Measurements from ENCODE around the gene GSG1L. TPM values are rescaled to one million over a fixed set of nuclear protein-coding genes. Genes with fewer than 3 reads are reported as not detected.
"Not testable (repeated sequence)": the region's sequence is repeated elsewhere in the genome, so short reads cannot be mapped to it uniquely, and the experiment has no call there.

The GSG1L gene
- total RNA-seq, 1 experiment from 2014 or later = not detected

DNA sequence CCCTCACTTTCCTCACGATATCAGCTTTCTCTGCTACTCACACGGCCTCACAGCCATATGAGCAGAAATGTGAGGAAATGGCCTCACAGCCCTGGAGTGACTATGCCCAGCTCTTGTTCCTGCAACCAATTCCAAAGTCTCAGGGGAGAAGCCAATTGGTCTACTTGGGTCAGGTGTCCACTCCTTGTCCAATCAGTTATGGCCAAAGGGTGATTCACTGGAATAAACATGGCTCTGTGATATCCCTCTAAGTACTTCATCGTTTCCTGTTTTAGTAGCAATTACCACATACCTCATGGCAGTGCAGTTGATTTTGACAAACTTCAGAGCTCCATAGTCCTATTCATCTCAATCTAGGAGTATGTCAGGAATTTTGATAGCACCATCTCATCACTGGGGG is 318.2 kb downstream of the GSG1L start:
- H3K36me3 Mint-ChIP-seq (ENCODE audit: insufficient read depth, unreplicated experiment) = peaks cover 6% of the 10 kb centered on the region
- TF ChIP-seq, protein P1, sequence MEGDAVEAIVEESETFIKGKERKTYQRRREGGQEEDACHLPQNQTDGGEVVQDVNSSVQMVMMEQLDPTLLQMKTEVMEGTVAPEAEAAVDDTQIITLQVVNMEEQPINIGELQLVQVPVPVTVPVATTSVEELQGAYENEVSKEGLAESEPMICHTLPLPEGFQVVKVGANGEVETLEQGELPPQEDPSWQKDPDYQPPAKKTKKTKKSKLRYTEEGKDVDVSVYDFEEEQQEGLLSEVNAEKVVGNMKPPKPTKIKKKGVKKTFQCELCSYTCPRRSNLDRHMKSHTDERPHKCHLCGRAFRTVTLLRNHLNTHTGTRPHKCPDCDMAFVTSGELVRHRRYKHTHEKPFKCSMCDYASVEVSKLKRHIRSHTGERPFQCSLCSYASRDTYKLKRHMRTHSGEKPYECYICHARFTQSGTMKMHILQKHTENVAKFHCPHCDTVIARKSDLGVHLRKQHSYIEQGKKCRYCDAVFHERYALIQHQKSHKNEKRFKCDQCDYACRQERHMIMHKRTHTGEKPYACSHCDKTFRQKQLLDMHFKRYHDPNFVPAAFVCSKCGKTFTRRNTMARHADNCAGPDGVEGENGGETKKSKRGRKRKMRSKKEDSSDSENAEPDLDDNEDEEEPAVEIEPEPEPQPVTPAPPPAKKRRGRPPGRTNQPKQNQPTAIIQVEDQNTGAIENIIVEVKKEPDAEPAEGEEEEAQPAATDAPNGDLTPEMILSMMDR (IDR thresholded peaks at IDR 0.05; ENCODE audit: unreplicated experiment) = no peak
- no TSS peak for BruUV-seq (replicated peaks)
- no peaks in the 10 kb centered on the region for H3K27me3 Mint-ChIP-seq (ENCODE audit: unreplicated experiment)
- no peak for DNase-seq
- no peak overlapping the region for H3K27ac Mint-ChIP-seq (ENCODE audit: unreplicated experiment)
- no peaks in the 10 kb centered on the region for H3K9me3 Mint-ChIP-seq (ENCODE audit: low read depth, unreplicated experiment)
- H3K4me3 Mint-ChIP-seq (ENCODE audit: low read depth, unreplicated experiment) = no peak overlapping the region
- no peaks in the 10 kb centered on the region for H3K4me1 Mint-ChIP-seq (ENCODE audit: low read depth, unreplicated experiment)
- intact Hi-C loops (cut with micrococcal nuclease; ENCODE audit: unreplicated experiment) = no loop called here
- CTCF ChIA-PET = interaction anchor here (0.7 kb wide), 1 partner anchor 163 kb away, joined by 3 read pairs; no protein-coding TSS in a partner anchor

- no peaks in the 10 kb centered on the region for H3K27me3 Mint-ChIP-seq (ENCODE audit: unreplicated experiment)
- H3K4me1 Mint-ChIP-seq (ENCODE audit: low read depth, unreplicated experiment) = no peaks in the 10 kb centered on the region
- TF ChIP-seq, protein P1 (IDR thresholded peaks at IDR 0.05; ENCODE audit: unreplicated experiment) = no peak
- no TSS peak for BruUV-seq (replicated peaks)
- no peak for DNase-seq
- CTCF ChIA-PET = no interaction called here
- no peak overlapping the region for H3K27ac Mint-ChIP-seq (ENCODE audit: unreplicated experiment)
- H3K9me3 Mint-ChIP-seq (ENCODE audit: low read depth, unreplicated experiment) = no peaks in the 10 kb centered on the region
- peaks cover 4% of the 10 kb centered on the region for H3K36me3 Mint-ChIP-seq (ENCODE audit: insufficient read depth, unreplicated experiment)
- intact Hi-C loops (cut with micrococcal nuclease; ENCODE audit: unreplicated experiment) = no loop called here
- no peak overlapping the region for H3K4me3 Mint-ChIP-seq (ENCODE audit: low read depth, unreplicated experiment)
Observed at GRCh38 chr16:27743963-27744362, 319.6 kb downstream of the GSG1L start.

GRCh38 chr16:27743001-27743400 is 320.5 kb downstream of the GSG1L start:
- H3K4me1 Mint-ChIP-seq (ENCODE audit: low read depth, unreplicated experiment); H3K27me3 Mint-ChIP-seq (ENCODE audit: unreplicated experiment); H3K36me3 Mint-ChIP-seq (ENCODE audit: insufficient read depth, unreplicated experiment); BruUV-seq (replicated peaks); CTCF ChIA-PET; H3K4me3 Mint-ChIP-seq (ENCODE audit: low read depth, unreplicated experiment); H3K27ac Mint-ChIP-seq (ENCODE audit: unreplicated experiment); H3K9me3 Mint-ChIP-seq (ENCODE audit: low read depth, unreplicated experiment); intact Hi-C loops (cut with micrococcal nuclease; ENCODE audit: unreplicated experiment); DNase-seq: not testable (repeated sequence)

DNA sequence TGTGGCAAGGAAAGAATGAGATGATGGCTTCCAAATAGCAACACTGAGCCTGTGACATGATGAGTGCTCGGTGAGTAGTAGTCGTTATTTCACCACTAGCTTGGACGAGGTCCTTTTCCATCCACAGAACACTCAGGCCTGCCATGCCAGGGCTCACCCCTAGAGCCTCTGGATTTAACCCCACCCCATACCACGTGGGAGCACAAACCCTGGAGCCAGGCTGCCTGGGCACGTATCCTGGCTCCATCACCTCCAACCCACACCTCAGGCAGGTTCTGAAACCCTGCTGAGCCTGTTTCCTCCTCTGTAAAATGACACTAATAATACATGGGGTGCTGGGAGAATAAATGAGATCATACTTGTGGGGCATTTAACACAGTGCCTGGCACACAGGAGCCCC is 321.2 kb downstream of the GSG1L start:
- intact Hi-C loops (cut with micrococcal nuclease; ENCODE audit: unreplicated experiment) = no loop called here
- no peaks in the 10 kb centered on the region for H3K9me3 Mint-ChIP-seq (ENCODE audit: low read depth, unreplicated experiment)
- no peaks in the 10 kb centered on the region for H3K27me3 Mint-ChIP-seq (ENCODE audit: unreplicated experiment)
- CTCF ChIA-PET = no interaction called here
- H3K27ac Mint-ChIP-seq (ENCODE audit: unreplicated experiment) = no peak overlapping the region
- TF ChIP-seq, protein P1 (IDR thresholded peaks at IDR 0.05; ENCODE audit: unreplicated experiment) = no peak
- peaks cover 4% of the 10 kb centered on the region for H3K36me3 Mint-ChIP-seq (ENCODE audit: insufficient read depth, unreplicated experiment)
- H3K4me1 Mint-ChIP-seq (ENCODE audit: low read depth, unreplicated experiment) = no peaks in the 10 kb centered on the region
- no peak for DNase-seq
- H3K4me3 Mint-ChIP-seq (ENCODE audit: low read depth, unreplicated experiment) = no peak overlapping the region
- no TSS peak for BruUV-seq (replicated peaks)

DNA sequence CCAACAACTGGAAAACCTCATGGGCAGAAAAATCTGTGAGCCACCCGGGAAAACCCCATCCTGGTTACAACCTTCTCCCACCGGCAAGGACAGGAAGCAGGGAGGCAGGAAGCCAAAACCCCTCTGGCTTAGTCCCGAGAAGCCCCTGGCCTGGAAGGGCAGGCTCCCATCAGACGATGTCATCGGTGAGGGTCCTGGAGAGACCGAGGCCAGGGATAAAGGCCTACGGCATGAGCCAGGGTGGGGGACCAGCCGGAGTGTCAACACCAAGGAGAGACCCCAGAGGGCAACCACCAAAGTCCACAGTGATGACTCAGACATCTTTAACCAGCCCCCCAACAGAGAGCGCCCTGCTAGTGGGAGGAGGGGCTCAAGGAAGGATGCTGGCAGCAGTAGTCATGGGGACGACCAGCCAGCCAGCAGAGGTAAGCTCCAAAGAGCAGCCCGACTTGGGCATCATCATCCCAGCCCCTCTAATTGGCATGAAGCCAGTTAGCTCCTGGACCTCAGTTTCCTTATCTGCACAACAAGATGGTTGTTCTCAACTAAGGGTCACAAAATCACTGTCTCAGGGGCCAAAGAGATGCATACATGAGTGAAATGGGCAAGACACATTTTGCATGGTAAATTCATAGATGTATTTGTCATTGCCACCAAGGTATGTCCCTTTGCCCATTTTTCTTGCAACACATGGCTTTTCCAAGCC is 322.9 kb downstream of the GSG1L start:
- TF ChIP-seq, protein P1 (IDR thresholded peaks at IDR 0.05; ENCODE audit: unreplicated experiment) = no peak
- H3K4me3 Mint-ChIP-seq (ENCODE audit: low read depth, unreplicated experiment) = no peak overlapping the region
- intact Hi-C loops (cut with micrococcal nuclease; ENCODE audit: unreplicated experiment) = no loop called here
- no peak for DNase-seq
- CTCF ChIA-PET = no interaction called here
- no peaks in the 10 kb centered on the region for H3K9me3 Mint-ChIP-seq (ENCODE audit: low read depth, unreplicated experiment)
- no peaks in the 10 kb centered on the region for H3K4me1 Mint-ChIP-seq (ENCODE audit: low read depth, unreplicated experiment)
- no TSS peak for BruUV-seq (replicated peaks)
- H3K36me3 Mint-ChIP-seq (ENCODE audit: insufficient read depth, unreplicated experiment) = peaks cover 8% of the 10 kb centered on the region
- no peaks in the 10 kb centered on the region for H3K27me3 Mint-ChIP-seq (ENCODE audit: unreplicated experiment)
- no peak overlapping the region for H3K27ac Mint-ChIP-seq (ENCODE audit: unreplicated experiment)
